Measurements from ENCODE around the gene KCNE2.
A peak's percentile ranks its signal among the peaks of the same experiment; 100 is the strongest.

The KCNE2 gene

DNA sequence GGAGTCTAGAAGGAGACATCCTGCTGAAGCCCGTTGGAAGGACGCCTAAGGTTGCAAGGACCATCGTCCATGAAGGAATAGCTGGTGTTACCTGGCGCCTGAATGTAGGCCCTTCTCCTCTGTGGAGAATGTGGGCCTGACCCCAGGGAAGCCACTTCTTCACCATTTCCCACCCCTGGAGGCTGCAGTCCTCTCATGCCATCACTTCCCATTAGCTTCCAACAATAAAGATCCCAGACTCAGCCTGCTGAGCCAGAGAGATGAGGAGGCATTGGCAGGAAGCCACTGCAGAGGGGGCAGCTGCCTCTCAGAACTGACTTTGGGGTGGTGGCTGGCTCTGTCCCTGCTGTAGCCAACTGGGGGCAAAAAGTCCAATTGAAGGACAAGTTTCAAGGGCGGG lies 21.3 kb upstream of the KCNE2 start:
- H3K27ac ChIP-seq (ENCODE audit: extremely low read depth, low read depth, low read length) = no peak overlapping the region
- no peaks in the 10 kb centered on the region for H3K9me3 ChIP-seq (ENCODE audit: control insufficient read depth, insufficient read depth, low read depth, low read length)
- no peak for TF ChIP-seq ZNF132 (tag by site-specific recombination; IDR thresholded peaks at IDR 0.05; ENCODE audit: borderline replicate concordance)
- TF ChIP-seq GLIS1 (tag by site-specific recombination; IDR thresholded peaks at IDR 0.05) = peak; percentile 40; the same call in 1 of the 2 replicates
- CTCF ChIA-PET = interaction anchor here (1.6 to 2.5 kb wide), 2 partner anchors 10 to 419 kb away, joined by 5 to 10 read pairs; no protein-coding TSS in a partner anchor
- no peaks in the 10 kb centered on the region for H3K36me3 ChIP-seq (ENCODE audit: control insufficient read depth in 2 of 2, insufficient read depth in 1 of 2, low read length in 2 of 2)
- POLR2A ChIA-PET = no interaction called here
- no peak overlapping the region for H3K4me3 ChIP-seq (ENCODE audit: low read depth, low read length)
- no peaks in the 10 kb centered on the region for H3K4me1 ChIP-seq (ENCODE audit: control insufficient read depth, insufficient read depth, low read length)

DNA sequence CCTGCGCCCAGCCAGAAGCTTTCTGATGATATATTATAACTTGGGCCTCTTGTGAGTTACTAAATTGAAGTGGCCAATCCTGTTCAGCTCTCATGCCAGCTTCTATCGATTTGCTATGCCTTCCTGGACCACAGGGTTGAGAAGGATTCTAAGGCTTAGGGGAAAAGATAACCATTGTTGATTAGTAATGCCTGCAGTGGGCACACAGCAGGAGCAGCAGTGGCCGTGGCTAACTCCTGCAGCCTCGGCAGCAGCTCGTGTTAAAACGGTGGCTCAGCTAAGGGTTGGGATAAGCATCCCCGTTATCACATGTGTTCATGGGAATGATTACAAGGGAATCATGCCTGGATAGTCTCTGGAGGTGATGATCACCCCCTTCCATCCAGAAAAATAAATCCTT lies 20.5 kb upstream of the KCNE2 start:
- Histone ChIP-seq H3K27ac (ENCODE audit: extremely low read depth, low read depth, low read length) (no peak overlapping the region), H3K9me3 (ENCODE audit: control insufficient read depth, insufficient read depth, low read depth, low read length) (no peaks in the 10 kb centered on the region), H3K4me3 (ENCODE audit: low read depth, low read length) (no peak overlapping the region), H3K4me1 (ENCODE audit: control insufficient read depth, insufficient read depth, low read length) (no peaks in the 10 kb centered on the region), H3K36me3 (ENCODE audit: control insufficient read depth in 2 of 2, insufficient read depth in 1 of 2, low read length in 2 of 2) (no peaks in the 10 kb centered on the region)
- TF ChIP-seq ZBTB17 (tag by site-specific recombination; IDR thresholded peaks at IDR 0.05) (peak; percentile 71), ZNF23 (tag by site-specific recombination; IDR thresholded peaks at IDR 0.05; ENCODE audit: borderline replicate concordance) (peak; percentile 79; the same call in 1 of the 2 replicates), ZNF433 (tag by site-specific recombination; IDR thresholded peaks at IDR 0.05; ENCODE audit: low read depth) (no peak)
- CTCF ChIA-PET = interaction anchor here (0.6 to 2.5 kb wide), 2 partner anchors 420 to 1824 kb away, joined by 3 to 10 read pairs; no protein-coding TSS in a partner anchor
- POLR2A ChIA-PET = no interaction called here

- no peaks in the 10 kb centered on the region for H3K36me3 ChIP-seq (ENCODE audit: control insufficient read depth in 2 of 2, insufficient read depth in 1 of 2, low read length in 2 of 2)
- ChIA-PET POLR2A (no interaction called here), CTCF (interaction anchor here (0.6 to 2.5 kb wide), 3 partner anchors 349 to 1825 kb away, joined by 3 to 10 read pairs (median 3); no protein-coding TSS in a partner anchor)
- no peak for TF ChIP-seq ZNF488 (tag by site-specific recombination; IDR thresholded peaks at IDR 0.05)
- no peak for TF ChIP-seq ZFHX2 (tag by site-specific recombination; conservative IDR thresholded peaks at IDR 0.05)
- no peak for TF ChIP-seq ZBTB17 (tag by site-specific recombination; IDR thresholded peaks at IDR 0.05)
- TF ChIP-seq ZNF626 (tag by site-specific recombination; IDR thresholded peaks at IDR 0.05) = no peak
- no peak for TF ChIP-seq SP7 (tag by site-specific recombination; IDR thresholded peaks at IDR 0.05)
- TF ChIP-seq ZNF292 (tag by site-specific recombination; IDR thresholded peaks at IDR 0.05; ENCODE audit: borderline replicate concordance, low read depth) = no peak
- TF ChIP-seq ZNF830 (tag by site-specific recombination; IDR thresholded peaks at IDR 0.05; ENCODE audit: low read depth) = no peak
- H3K4me3 ChIP-seq (ENCODE audit: low read depth, low read length) = no peak overlapping the region
- no peaks in the 10 kb centered on the region for H3K4me1 ChIP-seq (ENCODE audit: control insufficient read depth, insufficient read depth, low read length)
- no peaks in the 10 kb centered on the region for H3K9me3 ChIP-seq (ENCODE audit: control insufficient read depth, insufficient read depth, low read depth, low read length)
- H3K27ac ChIP-seq (ENCODE audit: extremely low read depth, low read depth, low read length) = no peak overlapping the region
These were observed 19.9 kb upstream of the KCNE2 start for GRCh38 chr21:34343838-34344381.

DNA sequence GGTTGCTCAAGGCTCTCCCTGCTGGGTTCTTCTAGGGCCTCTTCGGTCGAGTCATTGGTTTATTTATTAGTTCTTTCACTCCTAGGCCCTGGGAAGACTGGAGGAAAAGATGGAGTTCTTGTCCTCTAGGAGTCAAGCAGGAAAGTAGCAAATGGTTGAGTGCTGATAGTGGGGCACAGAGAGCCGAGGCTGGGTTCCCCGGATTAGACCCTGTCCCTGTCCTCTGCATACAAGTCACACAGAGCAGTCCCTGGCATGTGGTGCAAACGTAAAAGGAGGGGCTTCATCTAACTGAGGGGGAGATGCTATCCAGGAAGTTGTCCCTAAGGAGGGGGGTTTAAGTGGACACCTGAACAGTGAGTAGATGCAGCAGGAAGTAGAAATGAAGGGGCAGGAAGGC lies 19.2 kb upstream of the KCNE2 start:
- CTCF ChIA-PET = interaction anchor here (0.7 to 12.4 kb wide), 2 partner anchors 348 to 421 kb away, joined by 3 to 219 read pairs; no protein-coding TSS in a partner anchor
- H3K4me3 ChIP-seq (ENCODE audit: low read depth, low read length) = no peak overlapping the region
- H3K4me1 ChIP-seq (ENCODE audit: control insufficient read depth, insufficient read depth, low read length) = no peaks in the 10 kb centered on the region
- no peak overlapping the region for H3K27ac ChIP-seq (ENCODE audit: extremely low read depth, low read depth, low read length)
- no peaks in the 10 kb centered on the region for H3K36me3 ChIP-seq (ENCODE audit: control insufficient read depth in 2 of 2, insufficient read depth in 1 of 2, low read length in 2 of 2)
- POLR2A ChIA-PET = no interaction called here
- no peaks in the 10 kb centered on the region for H3K9me3 ChIP-seq (ENCODE audit: control insufficient read depth, insufficient read depth, low read depth, low read length)
- TF ChIP-seq ZNF530 (tag by site-specific recombination; IDR thresholded peaks at IDR 0.05; ENCODE audit: low read depth) (no peak), ZFP69B (tag by site-specific recombination; IDR thresholded peaks at IDR 0.05) (no peak), YY1 (tag by site-specific recombination; IDR thresholded peaks at IDR 0.05) (no peak), ZNF366 (tag by site-specific recombination; conservative IDR thresholded peaks at IDR 0.05) (no peak), ZNF747 (tag by site-specific recombination; IDR thresholded peaks at IDR 0.05) (no peak), ZNF785 (tag by site-specific recombination; IDR thresholded peaks at IDR 0.05) (no peak), ZNF23 (tag by site-specific recombination; IDR thresholded peaks at IDR 0.05; ENCODE audit: borderline replicate concordance) (no peak), ZNF280C (tag by site-specific recombination; IDR thresholded peaks at IDR 0.05) (no peak)

Measured in HEK293 (cell line).